Measurements from ENCODE around the gene RAP1A. TPM values are rescaled to one million over a fixed set of nuclear protein-coding genes. Genes with fewer than 3 reads are reported as not detected.
"Not testable (repeated sequence)": the region's sequence is repeated elsewhere in the genome, so short reads cannot be mapped to it uniquely, and the experiment has no call there.

RAP1A gene
- polyA plus RNA-seq, 1 donor, result 48.6 TPM

- DNase-seq (ENCODE audit: low read depth), result no peak
These were observed 22.2 kb upstream of the RAP1A start for GRCh38 chr1:111597426-111597825.

DNA sequence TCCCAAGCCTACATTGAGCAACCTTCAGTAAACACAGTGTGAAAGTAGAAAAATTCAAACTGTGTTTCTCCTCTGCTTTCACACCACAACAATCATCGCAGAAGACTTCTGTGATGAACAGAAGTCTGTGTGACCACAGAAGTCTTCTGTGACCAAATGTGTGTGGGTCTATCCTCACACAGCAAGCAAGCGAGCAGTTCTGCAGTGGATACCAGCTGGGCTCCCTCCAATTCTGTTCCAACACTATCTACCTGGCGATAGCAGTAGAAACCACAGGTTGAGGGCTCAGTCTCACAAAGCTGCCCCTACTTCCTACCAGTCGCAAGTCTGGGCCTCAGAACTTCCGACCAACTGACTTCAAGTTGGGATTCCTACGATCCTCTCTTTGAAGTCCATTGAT is 21.0 kb upstream of the RAP1A start:
- DNase-seq (ENCODE audit: low read depth), result no peak

GRCh38 chr1:111599781-111600693 is 19.6 kb upstream of the RAP1A start:
- no peak for DNase-seq (ENCODE audit: low read depth)

DNA sequence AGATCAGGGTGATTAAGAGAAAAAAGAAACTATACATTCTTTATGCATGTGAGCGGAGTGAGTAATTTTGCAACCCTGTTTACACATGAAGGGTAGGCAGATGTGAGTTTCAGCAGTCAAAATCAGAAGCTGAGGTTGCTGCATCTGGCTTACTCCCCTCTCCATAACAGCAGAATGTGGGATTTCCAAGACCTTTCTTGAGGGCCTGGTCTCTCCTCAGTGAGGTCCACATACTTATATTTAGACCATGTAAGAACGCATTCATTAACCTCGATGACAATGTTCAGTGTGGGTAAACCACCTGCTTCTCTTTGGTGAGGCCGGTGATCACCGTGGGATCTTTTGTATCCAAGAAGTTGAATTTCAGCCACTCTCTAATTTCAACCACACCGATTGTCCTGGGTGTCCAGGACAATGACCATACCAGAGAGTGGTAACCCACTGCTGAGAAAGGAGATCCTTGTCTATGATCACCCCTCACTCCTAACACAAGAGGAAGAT is 18.7 kb upstream of the RAP1A start:
- DNase-seq (ENCODE audit: low read depth), result no peak

GRCh38 chr1:111602302-111602701 is 17.3 kb upstream of the RAP1A start:
- no peak for DNase-seq (ENCODE audit: low read depth)

- DNase-seq (ENCODE audit: low read depth), result no peak
These were observed 16.6 kb upstream of the RAP1A start for GRCh38 chr1:111602974-111603373.

DNA sequence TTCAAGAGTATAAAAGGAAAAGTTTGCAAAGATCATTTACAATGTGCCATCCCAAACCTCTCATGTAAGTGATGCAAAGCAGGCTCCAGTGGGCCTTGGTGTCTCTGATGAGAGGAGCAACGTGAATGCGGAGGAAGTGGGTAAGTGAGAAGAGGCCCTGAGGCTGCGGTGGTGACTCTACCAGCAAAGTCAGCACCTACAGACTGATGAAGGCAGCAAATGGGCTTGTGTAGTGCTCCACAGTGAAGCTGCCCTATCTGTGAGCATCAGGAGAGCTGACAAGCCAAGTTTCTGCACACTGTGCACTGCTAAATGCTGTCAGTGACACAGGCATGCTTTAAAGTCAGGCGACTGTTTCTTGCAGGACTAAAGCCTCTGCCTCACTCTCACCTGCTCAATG is 15.6 kb upstream of the RAP1A start:
- no peak for DNase-seq (ENCODE audit: low read depth)

- no peak for DNase-seq (ENCODE audit: low read depth)
These were observed 14.7 kb upstream of the RAP1A start for GRCh38 chr1:111604931-111605330.

DNA sequence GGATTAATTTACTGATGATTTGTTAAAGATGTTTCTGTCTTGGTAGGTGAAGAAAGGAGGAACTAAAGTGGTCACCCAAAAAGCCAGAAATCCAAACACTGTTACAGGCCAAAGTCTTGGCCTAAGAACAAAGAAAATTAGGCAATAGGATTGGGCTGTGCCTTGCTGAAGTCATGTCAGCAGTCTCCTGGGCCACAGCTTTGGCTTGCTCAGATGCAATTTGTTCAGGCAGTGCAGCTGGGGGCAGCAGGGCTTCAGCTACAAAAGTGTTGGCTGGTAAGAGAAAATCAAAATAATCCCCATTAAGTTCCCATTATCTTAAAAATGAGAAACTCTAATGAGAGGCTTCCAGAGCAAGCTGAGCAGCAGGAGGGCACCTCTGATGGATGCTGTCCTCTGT is 14.0 kb upstream of the RAP1A start:
- no peak for DNase-seq (ENCODE audit: low read depth)

GRCh38 chr1:111606457-111607215 is 13.0 kb upstream of the RAP1A start:
- DNase-seq (ENCODE audit: low read depth), result not testable (repeated sequence)

- not testable (repeated sequence) for DNase-seq (ENCODE audit: low read depth)
These were observed 11.1 kb upstream of the RAP1A start for GRCh38 chr1:111608528-111608927.

GRCh38 chr1:111611986-111612385 is 7.6 kb upstream of the RAP1A start:
- DNase-seq (ENCODE audit: low read depth), result no peak

GRCh38 chr1:111615870-111616715 is 3.5 kb upstream of the RAP1A start:
- DNase-seq (ENCODE audit: low read depth), result no peak

- no peak for DNase-seq (ENCODE audit: low read depth)
These were observed 1.5 kb upstream of the RAP1A start for GRCh38 chr1:111618081-111618480.

DNA sequence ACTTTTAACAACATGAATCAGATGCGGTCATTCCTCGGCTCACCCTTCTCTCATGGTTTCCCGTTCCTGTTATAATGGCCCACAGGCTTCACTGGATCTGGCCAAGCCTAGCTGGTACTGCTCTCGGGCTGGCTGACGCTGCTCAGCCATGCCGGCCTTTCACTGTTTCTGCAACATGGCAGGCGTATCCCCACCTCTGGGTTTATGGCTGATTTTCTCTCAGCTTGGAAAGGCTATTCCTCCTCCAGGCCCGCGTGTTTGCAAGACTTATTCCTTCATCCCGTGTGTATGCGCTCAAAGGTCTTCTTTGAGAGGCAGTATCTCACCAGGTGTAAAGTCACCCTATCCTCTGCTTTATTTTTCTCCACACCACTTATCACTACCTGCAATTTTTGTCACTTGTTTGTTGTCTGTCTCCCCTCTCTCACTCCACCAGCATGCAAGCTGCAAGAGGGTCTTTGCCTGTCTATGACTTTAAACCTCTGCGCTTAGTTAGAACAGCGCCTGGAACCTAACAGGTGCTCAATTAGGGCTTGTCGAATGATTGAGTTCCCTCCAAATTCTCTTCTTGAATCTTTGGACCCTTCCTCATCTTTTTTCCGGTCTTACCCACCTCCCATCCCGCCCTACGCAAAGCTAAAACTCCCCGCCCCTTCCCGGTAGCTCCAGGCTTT is 491 bp upstream of the RAP1A start:
- DNase-seq (ENCODE audit: low read depth), result no peak

DNA sequence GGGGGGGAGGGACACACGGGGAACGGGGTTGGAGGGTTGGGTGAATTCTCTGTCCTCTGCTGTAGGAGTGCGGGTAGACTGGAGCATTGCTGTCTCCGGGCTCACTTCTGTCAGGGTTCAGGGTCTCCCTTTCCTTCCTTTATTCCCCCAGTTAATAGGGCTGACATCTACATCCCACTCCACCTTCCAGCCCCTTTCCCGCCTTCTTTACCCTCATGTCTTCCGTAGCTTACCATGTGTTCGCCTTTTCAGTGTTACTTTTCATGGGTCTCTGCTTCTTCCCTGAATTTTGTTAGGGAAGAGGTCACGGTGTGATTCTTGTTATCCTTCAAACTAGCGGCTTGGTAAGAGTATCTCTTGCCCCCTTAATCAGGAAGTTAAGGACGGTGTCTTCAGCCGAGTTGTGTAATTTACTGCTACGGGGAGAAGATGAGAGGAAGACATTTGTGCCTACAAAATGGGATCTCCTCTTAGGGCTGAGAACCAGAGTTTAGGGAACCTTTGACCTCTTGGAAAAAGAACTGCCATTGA is 917 bp downstream of the RAP1A start:
- DNase-seq (ENCODE audit: low read depth), result no peak

DNA sequence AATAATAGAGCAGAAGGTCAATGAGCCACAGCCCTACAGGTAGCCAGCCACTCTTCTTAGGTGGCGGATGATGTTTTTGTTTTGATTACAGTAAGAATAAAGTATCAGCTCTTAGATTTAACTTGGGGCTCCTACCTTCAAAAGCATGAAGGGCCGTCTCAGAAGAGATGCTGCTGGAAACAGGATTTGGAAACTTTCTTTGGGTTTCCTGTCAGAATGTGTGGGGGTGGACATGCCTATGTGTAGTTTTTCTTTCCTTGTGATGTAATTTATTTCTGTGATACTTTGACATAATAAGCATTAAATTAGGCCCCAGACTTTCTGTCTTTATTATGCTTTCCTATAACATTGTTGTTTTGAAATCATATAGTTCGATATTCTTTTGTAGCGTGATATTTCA is 1.5 kb downstream of the RAP1A start:
- no peak for DNase-seq (ENCODE audit: low read depth)

DNA sequence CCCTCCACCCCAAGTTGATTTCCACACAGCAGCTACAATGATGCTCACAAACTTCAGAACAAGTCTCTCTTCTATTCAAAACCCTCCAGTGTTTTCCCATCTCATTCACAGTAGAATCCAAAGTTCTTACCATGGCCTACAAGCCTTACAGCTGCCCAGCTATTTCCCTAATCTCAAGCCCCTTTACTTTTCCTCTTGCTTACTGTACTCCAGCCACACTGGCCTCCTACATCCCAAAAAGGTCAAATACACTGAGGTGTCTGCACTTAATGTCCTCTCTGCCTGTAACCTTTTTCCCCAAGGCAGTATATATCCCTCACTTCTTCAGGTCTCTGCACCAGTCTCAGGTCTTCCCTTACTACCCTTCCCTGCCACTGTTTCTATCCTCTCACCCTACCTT is 2.6 kb downstream of the RAP1A start:
- DNase-seq (ENCODE audit: low read depth), result no peak

GRCh38 chr1:111624382-111624781 is 4.8 kb downstream of the RAP1A start:
- no peak for DNase-seq (ENCODE audit: low read depth)

DNA sequence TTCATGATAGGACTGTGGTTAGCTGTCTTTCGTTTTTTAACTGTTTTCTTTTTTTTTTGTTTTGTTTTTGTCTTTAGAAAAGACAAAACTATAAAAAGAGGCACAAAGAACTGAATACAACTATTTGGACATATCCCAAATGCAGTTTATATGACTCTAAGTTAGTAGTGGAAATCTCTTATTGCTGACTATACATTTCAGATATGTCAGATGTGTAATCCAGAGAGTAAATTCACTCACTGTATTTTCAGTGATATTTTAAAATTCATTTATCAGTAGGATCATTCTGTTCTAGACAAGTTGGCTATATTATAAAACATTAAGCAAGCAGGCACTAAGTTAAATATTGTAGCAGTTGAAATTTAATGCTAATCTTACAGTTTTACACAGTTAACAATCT is 5.7 kb downstream of the RAP1A start:
- DNase-seq (ENCODE audit: low read depth), result no peak

DNA sequence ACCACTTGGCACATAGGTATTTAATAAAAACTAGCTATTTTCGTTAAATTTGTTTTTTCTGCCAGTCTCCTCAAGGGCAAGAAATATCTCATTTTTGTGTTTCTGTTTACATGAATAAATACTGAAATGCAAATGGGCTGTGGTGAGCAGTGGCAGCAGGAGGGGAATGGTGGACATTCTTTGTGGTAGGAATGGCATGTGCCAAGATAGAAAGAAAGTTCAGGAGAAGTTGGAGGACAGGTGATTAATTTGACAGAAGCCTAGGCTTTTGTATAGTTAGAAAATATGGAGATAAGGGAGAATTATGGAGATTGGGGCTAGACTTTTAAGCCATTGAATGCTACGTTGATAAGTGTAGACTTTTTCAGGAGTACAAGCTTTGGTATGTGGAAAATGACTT is 8.6 kb downstream of the RAP1A start:
- no peak for DNase-seq (ENCODE audit: low read depth)
